B cell (primary cell): ENCODE results near the gene UGT1A9. TPM values are rescaled to one million over a fixed set of nuclear protein-coding genes. Genes with fewer than 3 reads are reported as not detected.

Experiments
- ATAC-seq: fragments of 200-7000 bp; cut with Tn5 transposase; one replicate; pipeline ENCODE4 v1.10.0; 2021; ENCODE audit warnings: low read depth, mild to moderate bottlenecking, moderate number of reproducible peaks, moderate library complexity
- CTCF ChIA-PET: fragments of 350-600 bp; sonication (Branson Sonifier 250); formaldehyde crosslinking; loops from one replicate; lab custom pipeline; 2021; ENCODE audit warnings: antibody characterized with exemption, inconsistent platforms; lab: Charles Lee
- POLR2A ChIA-PET: fragments of 350-600 bp; sonication (Branson Sonifier 250); formaldehyde crosslinking; loops from one replicate; lab custom pipeline; 2021; ENCODE audit warnings: antibody characterized with exemption; lab: Charles Lee
- DNase-seq: peaks from one replicate; pipeline ENCODE4 v3.0.0; 2013
- H2AFZ ChIP-seq: 2 replicates; pipeline ENCODE4 v1.6.1; 2012; ENCODE audit warnings: mild to moderate bottlenecking, low read depth, low read length; ENCODE audit not compliant: insufficient read depth, poor library complexity, severe bottlenecking
- H3K27ac ChIP-seq, 2 donors: 1 replicate in 1 of 2; 2 replicates in 1 of 2; pipeline ENCODE4 v1.5.1; 2012 to 2013; ENCODE audit warnings: low read length in 2 of 2, mild to moderate bottlenecking in 2 of 2, moderate library complexity in 1 of 2
- H3K27me3 ChIP-seq, 4 experiments: fragments of 200-600 bp in 1 of 4; sonication (generic) in 1 of 4; replicated peaks in 1 of 4; 1 replicate in 2 of 4; 2 replicates in 2 of 4; pipeline versions ENCODE4 v1.6.1 to v1.7.0; 2013 to 2016; ENCODE audit warnings: low read length in 3 of 4, mild to moderate bottlenecking in 2 of 4, mixed read lengths in 1 of 4, moderate library complexity in 1 of 4; ENCODE audit not compliant: insufficient read depth in 4 of 4, control insufficient read depth in 3 of 4; ENCODE audit errors: control extremely low read depth in 1 of 4
- H3K36me3 ChIP-seq, 2 experiments: replicated peaks in 1 of 2; 1 replicate in 1 of 2; 2 replicates in 1 of 2; pipeline versions ENCODE4 v1.6.1 to v1.7.1; 2013; ENCODE audit warnings: low read length in 1 of 2; ENCODE audit not compliant: insufficient read depth in 2 of 2, control insufficient read depth in 1 of 2; ENCODE audit errors: control extremely low read depth in 1 of 2, extremely low read depth in 1 of 2
- H3K4me1 ChIP-seq, 2 donors: fragments of 200-600 bp in 1 of 2; sonication (generic) in 1 of 2; 1 replicate in 1 of 2; 2 replicates in 1 of 2; pipeline versions ENCODE4 v1.5.1 to v1.6.1; 2013 to 2017; ENCODE audit warnings: low read length in 2 of 2; ENCODE audit not compliant: control insufficient read depth in 2 of 2, insufficient read depth in 2 of 2
- H3K4me2 ChIP-seq: replicated peaks from 2 replicates; pipeline ENCODE3; 2012; ENCODE audit warnings: mild to moderate bottlenecking, low read depth, low read length; ENCODE audit not compliant: poor library complexity, severe bottlenecking
- H3K4me3 ChIP-seq, 5 experiments: fragments of 200-600 bp in 1 of 5; sonication (generic) in 1 of 5; 1 replicate in 3 of 5; 2 replicates in 2 of 5; pipeline versions ENCODE4 v1.5.1 to v1.7.0; 2011 to 2016; ENCODE audit warnings: low read length in 4 of 5, mild to moderate bottlenecking in 4 of 5, low read depth in 2 of 5, control low read depth in 1 of 5, moderate library complexity in 1 of 5; ENCODE audit not compliant: insufficient read depth in 1 of 5; ENCODE audit errors: control extremely low read depth in 1 of 5, extremely low read depth in 1 of 5
- H3K79me2 ChIP-seq: fragments of 200-600 bp; sonication (generic); one replicate; pipeline ENCODE4 v1.6.0; 2016; ENCODE audit warnings: low read length; ENCODE audit not compliant: control insufficient read depth, insufficient read depth
- H3K9ac ChIP-seq: fragments of 200-600 bp; sonication (generic); 2 replicates; pipeline ENCODE4 v1.6.1; 2017; ENCODE audit warnings: mild to moderate bottlenecking, low read length, moderate library complexity
- H3K9me3 ChIP-seq, 3 donors: one replicate each; pipeline versions ENCODE4 v1.6.1 to v1.7.1; 2013; ENCODE audit warnings: low read length in 2 of 3; ENCODE audit not compliant: control insufficient read depth in 2 of 3, insufficient read depth in 1 of 3; ENCODE audit errors: control extremely low read depth in 1 of 3
- H4K20me1 ChIP-seq: 2 replicates; pipeline ENCODE4 v1.6.0; 2012; ENCODE audit warnings: mild to moderate bottlenecking, low read length; ENCODE audit not compliant: insufficient read depth, control insufficient read depth, poor library complexity, severe bottlenecking
- H3K27ac Mint-ChIP-seq: one replicate; pipeline ENCODE4 v1.8.0; 2021; ENCODE audit warnings: mixed read lengths
- H3K27me3 Mint-ChIP-seq: one replicate; pipeline ENCODE4 v1.8.0; 2021; ENCODE audit warnings: mixed read lengths
- H3K4me1 Mint-ChIP-seq: one replicate; pipeline ENCODE4 v1.8.0; 2021; ENCODE audit warnings: mixed read lengths
- H3K4me3 Mint-ChIP-seq: one replicate; pipeline ENCODE4 v1.8.0; 2021; ENCODE audit warnings: mixed read lengths
- H3K9me3 Mint-ChIP-seq: one replicate; pipeline ENCODE4 v1.8.0; 2022; ENCODE audit warnings: mixed read lengths; ENCODE audit not compliant: insufficient read depth
- CTCF ChIP-seq: fragments of 200-600 bp; IDR thresholded peaks from one replicate; pipeline ENCODE4 v1.8.0; 2022; ENCODE audit warnings: antibody characterized with exemption, mild to moderate bottlenecking
- EZH2 ChIP-seq: IDR thresholded peaks from 2 replicates; pipeline ENCODE4 v1.6.1; 2012; ENCODE audit warnings: borderline replicate concordance, low read depth, mild to moderate bottlenecking, moderate library complexity, low read length; ENCODE audit not compliant: insufficient read depth, poor library complexity, severe bottlenecking
- WGBS: methylation state at CpG from one replicate; pipeline ENCODE4 v1.1.5; 2013; ENCODE audit warnings: missing lambda C conversion rate; ENCODE audit not compliant: insufficient coverage; 5-methylcytosine and 5-hydroxymethylcytosine counted together
- intact Hi-C: fragments of 100-400 bp; cut with micrococcal nuclease; formaldehyde crosslinking; loops from one replicate; pipeline ENCODE4 v1.10.0; 2022
- polyA plus RNA-seq: library from polyadenylated mRNA; depleted of rRNA; stranded (reverse); fragments of >200 nt; gene quantifications from 2 replicates; pipeline ENCODE4 v1.2.3, GENCODE V29; 2012
- total RNA-seq, 2 donors: library from RNA; stranded (reverse); fragments of 120-200 nt in 1 of 2; gene quantifications; 1 replicate in 1 of 2; 2 replicates in 1 of 2; pipeline versions ENCODE4 v1.2.3 to v1.2.4, GENCODE V29; 2013 to 2022

UGT1A9 gene
- total and polyA plus RNA-seq, 2 donors (not counting 1 experiment from before 2014, with no cell fraction given), result not detected

- Histone ChIP-seq H3K9ac (no peak overlapping the region), H2AFZ (no peak overlapping the region), H4K20me1 (no peaks in the 10 kb centered on the region), H3K4me2 (no peak overlapping the region), H3K27me3 (no peaks in the 10 kb centered on the region), H3K27ac (no peak overlapping the region), H3K4me1 (no peaks in the 10 kb centered on the region), H3K36me3 (no peaks in the 10 kb centered on the region), H3K9me3 (no peaks in the 10 kb centered on the region), H3K79me2 (no peaks in the 10 kb centered on the region), H3K4me3 (no peak overlapping the region)
- H3K4me1 Mint-ChIP-seq, result no peaks in the 10 kb centered on the region
- ATAC-seq, result no peak
- peaks cover 9% of the 10 kb centered on the region for H3K27me3 Mint-ChIP-seq
- 92% methylated on average over 21 of the region's 21 CpGs for WGBS
- POLR2A ChIA-PET, result no interaction called here
- H3K27ac Mint-ChIP-seq, result no peak overlapping the region
- no peak overlapping the region for H3K4me3 Mint-ChIP-seq
- H3K9me3 Mint-ChIP-seq, result peaks cover 1% of the 10 kb centered on the region
- no peak for DNase-seq
- TF ChIP-seq CTCF (no peak), EZH2 (no peak)
- CTCF ChIA-PET, result no interaction called here
- intact Hi-C loops, result no loop called here
Observed at GRCh38 chr2:233822101-233822771, 150.5 kb downstream of the UGT1A9 start.

Other genes with a start within 250 kb of the UGT1A9 start
- gene USP40, start 105.1 kb upstream of the UGT1A9 start, total RNA-seq, result 37.0 and 42.6 TPM in 2 replicates
- 19.8 and 21.0 TPM in 2 replicates for gene USP40, start 105.1 kb upstream of the UGT1A9 start, polyA plus RNA-seq
- not detected in 2 replicates for gene UGT1A8, start 54.3 kb upstream of the UGT1A9 start, total RNA-seq
- not detected in 2 replicates for gene UGT1A8, start 54.3 kb upstream of the UGT1A9 start, polyA plus RNA-seq
- not detected in 2 replicates for gene UGT1A10, start 35.5 kb upstream of the UGT1A9 start, total RNA-seq
- gene UGT1A10, start 35.5 kb upstream of the UGT1A9 start, polyA plus RNA-seq, result not detected in 2 replicates
- gene UGT1A7, start 10.0 kb downstream of the UGT1A9 start, total RNA-seq, result not detected in 2 replicates
- gene UGT1A7, start 10.0 kb downstream of the UGT1A9 start, polyA plus RNA-seq, result not detected in 2 replicates
- not detected in 2 replicates for gene UGT1A6, start 21.0 kb downstream of the UGT1A9 start, total RNA-seq
- gene UGT1A6, start 21.0 kb downstream of the UGT1A9 start, polyA plus RNA-seq, result not detected in 2 replicates
- gene UGT1A5, start 41.0 kb downstream of the UGT1A9 start, total RNA-seq, result not detected in 2 replicates
- not detected in 2 replicates for gene UGT1A5, start 41.0 kb downstream of the UGT1A9 start, polyA plus RNA-seq
- not detected in 2 replicates for gene UGT1A4, start 46.8 kb downstream of the UGT1A9 start, total RNA-seq
- gene UGT1A4, start 46.8 kb downstream of the UGT1A9 start, polyA plus RNA-seq, result not detected in 2 replicates
- gene UGT1A3, start 57.1 kb downstream of the UGT1A9 start, total RNA-seq, result not detected in 2 replicates
- gene UGT1A3, start 57.1 kb downstream of the UGT1A9 start, polyA plus RNA-seq, result not detected in 2 replicates
- not detected in 2 replicates for gene UGT1A1, start 88.4 kb downstream of the UGT1A9 start, total RNA-seq
- gene UGT1A1, start 88.4 kb downstream of the UGT1A9 start, polyA plus RNA-seq, result not detected in 2 replicates
- not detected in 2 replicates for gene MROH2A, start 106.4 kb downstream of the UGT1A9 start, total RNA-seq
- gene MROH2A, start 106.4 kb downstream of the UGT1A9 start, polyA plus RNA-seq, result not detected in 2 replicates
- 0.42 and 0.73 TPM in 2 replicates for gene HJURP, start 182.6 kb downstream of the UGT1A9 start, total RNA-seq
- gene HJURP, start 182.6 kb downstream of the UGT1A9 start, polyA plus RNA-seq, result 0.65 and 0.73 TPM in 2 replicates
- gene TRPM8, start 245.5 kb downstream of the UGT1A9 start, total RNA-seq, result not detected in 2 replicates
- not detected in 2 replicates for gene TRPM8, start 245.5 kb downstream of the UGT1A9 start, polyA plus RNA-seq